K562 (cell line): Measurements from ENCODE around the gene FAM133A. TPM values are rescaled to one million over a fixed set of nuclear protein-coding genes. Genes with fewer than 3 reads are reported as not detected.

Experiments
- ATAC-seq: fragments of 200-7000 bp; cut with Tn5 transposase; 3 replicates; pipeline ENCODE4 v1.9.1; 2020; ENCODE audit warnings: moderate library complexity
- BruUV-seq: library from RNA; stranded (reverse); fragments of 400-500 nt; replicated peaks from 2 replicates; lab custom pipeline; 2021; lab: Mats Ljungman, UMichigan
- CTCF ChIA-PET: fragments of 300-600 bp; formaldehyde crosslinking; extraction: SDS; loops from one replicate; lab custom pipeline; 2021; ENCODE audit warnings: low intra/inter-chr PET ratio; lab: Yijun Ruan, JAX
- POLR2A ChIA-PET: fragments of 300-600, 350-650 bp; sonication (Branson Sonifier 250); formaldehyde crosslinking; extraction: SDS; loops from one replicate; lab custom pipeline; 2021; ENCODE audit warnings: antibody characterized with exemption, inconsistent platforms; lab: Yijun Ruan, JAX
- DNase-seq, 4 experiments: peaks; one replicate each; pipeline versions ENCODE4 v3.0.0 to v3.0.0-alpha.2; 2011 to 2018; ENCODE audit warnings: low spot score in 3 of 4, mixed read lengths in 3 of 4; ENCODE audit errors: extremely low read depth in 1 of 4
- FAIRE-seq: peaks from 2 replicates; lab custom pipeline; 2011; peaks lifted over from hg19 to GRCh38; lab: Jason Lieb, UNC
- H2AFZ ChIP-seq: 2 replicates; pipeline ENCODE4 v1.6.0; 2011; ENCODE audit warnings: low read depth, low read length, control low read depth, inconsistent platforms
- H3K27ac ChIP-seq: fragments of 200-600 bp; 3 replicates; pipeline ENCODE4 v1.8.0; 2011; ENCODE audit warnings: low read depth, mild to moderate bottlenecking, control low read depth, inconsistent platforms, low read length, moderate library complexity, mixed read lengths; ENCODE audit errors: extremely low read depth
- H3K27me3 ChIP-seq, 2 experiments: fragments of 300-600 bp in 1 of 2; 2 replicates in 1 of 2; 3 replicates in 1 of 2; pipeline versions ENCODE4 v1.6.0 to v1.8.0; 2011; ENCODE audit warnings: inconsistent platforms in 2 of 2, low read length in 2 of 2, mild to moderate bottlenecking in 1 of 2, mixed read lengths in 1 of 2, moderate library complexity in 1 of 2; ENCODE audit not compliant: control insufficient read depth in 2 of 2, insufficient read depth in 2 of 2
- H3K36me3 ChIP-seq: fragments of 300-600 bp; 3 replicates; pipeline ENCODE4 v1.8.0; 2011; ENCODE audit warnings: mild to moderate bottlenecking, low read length, inconsistent platforms; ENCODE audit not compliant: control insufficient read depth, insufficient read depth
- H3K4me1 ChIP-seq, 2 experiments: fragments of 200-600 bp in 1 of 2; replicated peaks in 1 of 2; 2 replicates in 1 of 2; 3 replicates in 1 of 2; pipeline versions ENCODE4 v1.5.1 to v1.8.0; 2011; ENCODE audit warnings: inconsistent platforms in 2 of 2, low read length in 2 of 2, mild to moderate bottlenecking in 1 of 2, mixed read lengths in 1 of 2, moderate library complexity in 1 of 2; ENCODE audit not compliant: control insufficient read depth in 2 of 2, insufficient read depth in 2 of 2
- H3K4me2 ChIP-seq: 2 replicates; pipeline ENCODE4 v1.6.1; 2011; ENCODE audit warnings: low read length, control low read depth, inconsistent platforms, mixed read lengths; ENCODE audit not compliant: insufficient read depth
- H3K4me3 ChIP-seq: fragments of 200-600 bp; sonication (generic), shearing (Covaris generic); 2 replicates; pipeline ENCODE4 v1.5.1; 2016; ENCODE audit warnings: control low read depth, inconsistent platforms
- H3K79me2 ChIP-seq: fragments of 200-600 bp; 3 replicates; pipeline ENCODE4 v1.8.0; 2011; ENCODE audit warnings: low read length, inconsistent platforms; ENCODE audit not compliant: control insufficient read depth, insufficient read depth
- H3K9ac ChIP-seq, 2 experiments: 2 replicates each; pipeline versions ENCODE4 v1.6.0 to v1.6.1; 2011; ENCODE audit warnings: low read depth in 2 of 2, low read length in 2 of 2, control low read depth in 1 of 2, inconsistent platforms in 1 of 2, mild to moderate bottlenecking in 1 of 2, mixed read lengths in 1 of 2; ENCODE audit not compliant: insufficient read depth in 1 of 2
- H3K9me1 ChIP-seq: one replicate; pipeline ENCODE4 v1.6.0; 2011; ENCODE audit warnings: inconsistent platforms, mild to moderate bottlenecking, low read length, moderate library complexity; ENCODE audit not compliant: control insufficient read depth, insufficient read depth
- H3K9me3 ChIP-seq: replicated peaks from 2 replicates; pipeline ENCODE4 v1.5.1; 2011; ENCODE audit warnings: low read depth, low read length, inconsistent platforms; ENCODE audit not compliant: control insufficient read depth, insufficient read depth
- H4K20me1 ChIP-seq: replicated peaks from 2 replicates; pipeline ENCODE4 v1.6.1; 2011; ENCODE audit warnings: low read length, inconsistent platforms, mixed read lengths; ENCODE audit not compliant: control insufficient read depth, insufficient read depth
- ARNT ChIP-seq, 2 experiments: fragments of 450-650 bp; IDR thresholded peaks; 2 replicates each; pipeline ENCODE4 v1.6.1; 2016; ENCODE audit warnings: mild to moderate bottlenecking in 1 of 2
- KAT7 ChIP-seq: sonication (generic); formaldehyde crosslinking; IDR thresholded peaks from 2 replicates; pipeline ENCODE4 v1.8.0; 2022; ENCODE audit warnings: missing genetic modification reagents, mild to moderate bottlenecking, borderline replicate concordance
- LCOR ChIP-seq: sonication (generic); formaldehyde crosslinking; IDR thresholded peaks from 2 replicates; pipeline ENCODE4 v1.8.0; 2022; ENCODE audit warnings: mild to moderate bottlenecking, missing genetic modification reagents
- NBN ChIP-seq: fragments of 450-650 bp; IDR thresholded peaks from 2 replicates; pipeline ENCODE4 v1.6.1; 2016; ENCODE audit warnings: low read depth, mild to moderate bottlenecking
- PHTF2 ChIP-seq: fragments of 250-450 bp; sonication (Bioruptor Pico); IDR thresholded peaks from 2 replicates; pipeline ENCODE4 v1.5.0; 2021; ENCODE audit warnings: mild to moderate bottlenecking
- PRMT5 ChIP-seq: sonication (generic); formaldehyde crosslinking; IDR thresholded peaks from 2 replicates; pipeline ENCODE4 v1.5.0; 2020; ENCODE audit warnings: missing genetic modification reagents
- SMARCA4 ChIP-seq: fragments of 450-650 bp; IDR thresholded peaks from 2 replicates; pipeline ENCODE4 v1.6.1; 2016
- TFE3 ChIP-seq: fragments of 450-650 bp; formaldehyde crosslinking; IDR thresholded peaks from 2 replicates; pipeline ENCODE4 v1.4.0; 2020; ENCODE audit warnings: mild to moderate bottlenecking, mixed read lengths
- ZNF780A ChIP-seq: fragments of 250-450 bp; sonication (Bioruptor Pico); IDR thresholded peaks from 2 replicates; pipeline ENCODE4 v1.5.0; 2021; ENCODE audit warnings: mild to moderate bottlenecking
- in situ Hi-C: fragments of 300-500 bp; cut with MboI; formaldehyde crosslinking; loops from 4 replicates; pipeline ENCODE4 v1.15.0; 2018; ENCODE audit warnings: inconsistent platforms, mixed read lengths
- intact Hi-C: fragments of 100-400 bp; cut with micrococcal nuclease; formaldehyde crosslinking; loops from 2 replicates; pipeline ENCODE4 v1.14.2; 2022
- polyA plus RNA-seq, 8 experiments: library from polyadenylated mRNA; depleted of rRNA in 4 of 8; stranded (reverse) in 5 of 8; unstranded in 3 of 8; fragments of >200 nt; fragmentation: Nextera tagmentation in 2 of 8; fragmentation: Illumina TruSeq in 1 of 8; extraction: Ambion mirVana in 2 of 8; extraction: Trizol in 1 of 8; gene quantifications; 2 replicates each; pipeline versions ENCODE4 v1.2.1 to v1.2.3, GENCODE V29; 2011 to 2014; ENCODE audit warnings: inconsistent platforms in 1 of 8, missing spikeins in 1 of 8
- total RNA-seq, 7 experiments: library from RNA; depleted of rRNA in 6 of 7; stranded (reverse); fragments of >200 nt in 6 of 7; fragmentation: Illumina TruSeq in 2 of 7; extraction: Trizol in 2 of 7; gene quantifications; 2 replicates each; pipeline versions ENCODE4 v1.2.1 to v1.2.3, GENCODE V29; 2011 to 2021; ENCODE audit warnings: low replicate concordance in 1 of 7

Gene FAM133A
- total and polyA plus RNA-seq, 9 of the 15 experiments (the other 6 are each of a cell fraction or from before 2014, with no cell fraction given): 0.08 to 0.31 (median 0.18) TPM

GRCh38 chrX:93741811-93742210, 67.8 kb downstream of the FAM133A start:
- no peaks in the 10 kb centered on the region for H3K4me1 ChIP-seq
- no peak for TF ChIP-seq ARNT (IDR thresholded peaks at IDR 0.05)
- TF ChIP-seq KAT7 (CRISPR knock-in tag): no peak
- TF ChIP-seq ZNF780A (CRISPR knock-in tag): no peak
- TF ChIP-seq PRMT5 (CRISPR knock-in tag): no peak
- TF ChIP-seq LCOR: no peak
- no peak for TF ChIP-seq SMARCA4
- TF ChIP-seq NBN: no peak
- TF ChIP-seq TFE3 (CRISPR knock-in tag): no peak
- no peak for TF ChIP-seq PHTF2
- H3K4me2 ChIP-seq: no peak overlapping the region
- DNase-seq (no peak), FAIRE-seq (no peak), ATAC-seq (no peak)
- no peak overlapping the region for H3K4me3 ChIP-seq
- H3K27ac ChIP-seq: no peak overlapping the region
- no peaks in the 10 kb centered on the region for H4K20me1 ChIP-seq
- no peaks in the 10 kb centered on the region for H3K9me3 ChIP-seq
- H3K27me3 ChIP-seq: no peaks in the 10 kb centered on the region
- no peaks in the 10 kb centered on the region for H3K36me3 ChIP-seq
- in situ Hi-C loops (no loop called here), intact Hi-C loops (no loop called here)
- CTCF ChIA-PET: no interaction called here
- H2AFZ ChIP-seq: no peak overlapping the region
- no peaks in the 10 kb centered on the region for H3K9me1 ChIP-seq
- H3K79me2 ChIP-seq: no peaks in the 10 kb centered on the region
- H3K9ac ChIP-seq: no peak overlapping the region
- no TSS peak for BruUV-seq
- POLR2A ChIA-PET: no interaction called here
